Measurements from ENCODE around the gene CASP10.

CASP10 gene

GRCh38 chr2:201263779-201264178, 80.8 kb downstream of the CASP10 start:
- no peak for DNase-seq

- no peak for DNase-seq
These were observed 81.7 kb downstream of the CASP10 start for GRCh38 chr2:201264472-201265173.

- DNase-seq, result no peak
These were observed 83.7 kb downstream of the CASP10 start for GRCh38 chr2:201266629-201267028.

- no peak for DNase-seq
These were observed 84.5 kb downstream of the CASP10 start for GRCh38 chr2:201267278-201268030.

- DNase-seq, result no peak
These were observed 86.8 kb downstream of the CASP10 start for GRCh38 chr2:201269764-201270163.

GRCh38 chr2:201270293-201271001, 87.5 kb downstream of the CASP10 start:
- no peak for DNase-seq

- DNase-seq, result no peak
These were observed 89.0 kb downstream of the CASP10 start for GRCh38 chr2:201271917-201272316.

- no peak for DNase-seq
These were observed 90.5 kb downstream of the CASP10 start for GRCh38 chr2:201273330-201273983.

- no peak for DNase-seq
These were observed 92.1 kb downstream of the CASP10 start for GRCh38 chr2:201275069-201275468.

GRCh38 chr2:201275990-201276389, 93.0 kb downstream of the CASP10 start:
- no peak for DNase-seq

GRCh38 chr2:201276511-201276910, 93.6 kb downstream of the CASP10 start:
- no peak for DNase-seq
